GM23338 (cell line): ENCODE measurements around the gene HPS6. TPM values are rescaled to one million over a fixed set of nuclear protein-coding genes. Genes with fewer than 3 reads are reported as not detected.

ENCODE experiments used
- ATAC-seq: fragments of 200-7000 bp; cut with Tn5 transposase; 3 replicates; pipeline ENCODE4 v1.9.1; 2020
- DNase-seq: peaks from one replicate; pipeline ENCODE4 v3.0.0-alpha.2; 2015; ENCODE audit warnings: low spot score
- H2AFZ ChIP-seq: fragments of 200-600 bp; sonication (generic); 2 replicates; pipeline ENCODE4 v1.8.0; 2016; ENCODE audit warnings: antibody characterized with exemption, mild to moderate bottlenecking, moderate library complexity
- H3F3A ChIP-seq: fragments of 200-600 bp; sonication (generic); replicated peaks from 2 replicates; pipeline ENCODE4 v1.8.0; 2017; ENCODE audit warnings: antibody characterized with exemption, mixed run types, low read depth
- H3K27ac ChIP-seq: fragments of 200-600 bp; sonication (generic); 2 replicates; pipeline ENCODE4 v1.6.1; 2016; ENCODE audit warnings: low read depth
- H3K27me3 ChIP-seq: fragments of 200-600 bp; sonication (generic); 2 replicates; pipeline ENCODE4 v1.8.0; 2016; ENCODE audit warnings: mild to moderate bottlenecking, mixed run types, moderate library complexity; ENCODE audit not compliant: insufficient read depth
- H3K36me3 ChIP-seq: fragments of 200-600 bp; sonication (generic); 2 replicates; pipeline ENCODE4 v1.8.0; 2016; ENCODE audit warnings: mild to moderate bottlenecking; ENCODE audit not compliant: insufficient read depth
- H3K4me1 ChIP-seq: fragments of 200-600 bp; sonication (generic); 2 replicates; pipeline ENCODE4 v1.8.0; 2016; ENCODE audit warnings: mild to moderate bottlenecking, moderate library complexity; ENCODE audit not compliant: insufficient read depth
- H3K4me2 ChIP-seq: fragments of 200-600 bp; sonication (generic); 2 replicates; pipeline ENCODE4 v1.7.1; 2017; ENCODE audit warnings: mixed run types
- H3K4me3 ChIP-seq: fragments of 200-600 bp; sonication (generic); 2 replicates; pipeline ENCODE4 v1.6.1; 2016; ENCODE audit warnings: mixed run types
- H3K79me2 ChIP-seq: fragments of 200-600 bp; sonication (generic); replicated peaks from 2 replicates; pipeline ENCODE4 v1.8.0; 2017; ENCODE audit warnings: mild to moderate bottlenecking; ENCODE audit not compliant: insufficient read depth
- H3K9me2 ChIP-seq: fragments of 200-600 bp; sonication (generic); 2 replicates; pipeline ENCODE4 v1.8.0; 2017; ENCODE audit not compliant: insufficient read depth
- H4K20me1 ChIP-seq: fragments of 200-600 bp; sonication (generic); replicated peaks from 2 replicates; pipeline ENCODE4 v1.8.0; 2017; ENCODE audit warnings: mild to moderate bottlenecking; ENCODE audit not compliant: insufficient read depth
- H3K27ac Mint-ChIP-seq: 2 replicates; pipeline ENCODE4 v1.8.0; 2020; ENCODE audit warnings: inconsistent platforms, mild to moderate bottlenecking, moderate library complexity, mixed read lengths
- H3K27me3 Mint-ChIP-seq: 3 replicates; pipeline ENCODE4 v1.8.0; 2022; ENCODE audit warnings: low read depth, mild to moderate bottlenecking, moderate library complexity, mixed read lengths, inconsistent platforms; ENCODE audit not compliant: insufficient read depth, poor library complexity
- H3K36me3 Mint-ChIP-seq: 3 replicates; pipeline ENCODE4 v1.8.0; 2021; ENCODE audit warnings: low read depth, mild to moderate bottlenecking, inconsistent platforms, moderate library complexity, mixed read lengths
- H3K4me1 Mint-ChIP-seq: 3 replicates; pipeline ENCODE4 v1.8.0; 2020; ENCODE audit warnings: mild to moderate bottlenecking, inconsistent platforms, mixed read lengths
- H3K4me3 Mint-ChIP-seq: 3 replicates; pipeline ENCODE4 v1.8.0; 2021; ENCODE audit warnings: moderate library complexity, mild to moderate bottlenecking, inconsistent platforms, mixed read lengths
- H3K9me3 Mint-ChIP-seq: 3 replicates; pipeline ENCODE4 v1.8.0; 2020; ENCODE audit warnings: moderate library complexity, mild to moderate bottlenecking, inconsistent platforms, mixed read lengths
- CREB1 ChIP-seq: fragments of 250-450 bp; sonication (Bioruptor Pico); IDR thresholded peaks from 2 replicates; pipeline ENCODE4 v1.5.0; 2020; ENCODE audit warnings: low read depth, mild to moderate bottlenecking, moderate library complexity
- EZH2 ChIP-seq: fragments of 200-600 bp; sonication (generic); IDR thresholded peaks from one replicate; pipeline ENCODE4 v1.8.0; 2017; ENCODE audit warnings: antibody characterized with exemption, mild to moderate bottlenecking, low read depth; ENCODE audit not compliant: unreplicated experiment
- EZH2phosphoT487 ChIP-seq: fragments of 200-600 bp; sonication (generic); IDR thresholded peaks from one replicate; pipeline ENCODE4 v1.8.1; 2018; ENCODE audit warnings: antibody characterized with exemption; ENCODE audit not compliant: unreplicated experiment
- JUNB ChIP-seq: IDR thresholded peaks from one replicate; pipeline ENCODE4 v1.6.1; 2016; ENCODE audit warnings: antibody characterized with exemption; ENCODE audit not compliant: unreplicated experiment
- NANOG ChIP-seq: IDR thresholded peaks from 2 replicates; pipeline ENCODE4 v1.6.1; 2016; ENCODE audit warnings: antibody characterized with exemption, borderline replicate concordance
- POLR2AphosphoS5 ChIP-seq: IDR thresholded peaks from 2 replicates; pipeline ENCODE4 v1.6.1; 2016; ENCODE audit warnings: antibody characterized with exemption, low read depth
- STAT1 ChIP-seq: IDR thresholded peaks from one replicate; pipeline ENCODE4 v1.6.1; 2016; ENCODE audit warnings: antibody characterized with exemption; ENCODE audit not compliant: unreplicated experiment
- ZNF331 ChIP-seq: fragments of 250-450 bp; sonication (Bioruptor Pico); IDR thresholded peaks from 2 replicates; pipeline ENCODE4 v1.5.0; 2020; ENCODE audit warnings: low read depth, mild to moderate bottlenecking, moderate library complexity
- polyA plus RNA-seq: library from polyadenylated mRNA; unstranded; fragments of >200 nt; fragmentation: Nextera tagmentation; extraction: Ambion mirVana; gene quantifications from 2 replicates; pipeline ENCODE4 v1.2.1, GENCODE V29; 2016
- total RNA-seq: library from RNA; depleted of rRNA; stranded (reverse); fragments of >200 nt; shearing (Covaris generic); gene quantifications from 2 replicates; pipeline ENCODE4 v1.2.3, GENCODE V29; 2014
- TF ChIP-seq, protein P1 (sequence below): fragments of 250-450 bp; sonication (Bioruptor Pico); IDR thresholded peaks from 2 replicates; pipeline ENCODE4 v1.5.0; 2020; ENCODE audit warnings: mild to moderate bottlenecking, moderate library complexity

Gene HPS6
- total and polyA plus RNA-seq, 2 experiments from 2014 or later = 4.2 to 28.7 TPM

DNA sequence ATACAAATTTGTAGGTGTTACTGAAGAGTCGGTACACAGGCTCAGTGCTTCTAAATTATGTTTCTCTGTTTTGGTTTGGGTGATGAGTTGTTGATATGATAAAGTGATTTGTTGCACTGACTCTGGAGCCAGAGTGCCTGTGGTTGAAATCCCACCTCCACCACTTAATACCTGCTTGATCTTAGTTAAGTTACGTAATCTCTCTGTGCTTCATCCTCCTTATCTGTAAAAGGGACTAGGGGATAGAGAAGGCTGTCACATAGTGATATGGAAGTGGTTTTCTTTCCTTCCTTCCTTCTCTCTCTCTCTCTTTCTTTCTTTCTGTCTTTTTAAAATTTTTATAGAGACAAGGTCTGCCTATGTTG, 664 bp upstream of the HPS6 start (continued):
- TF ChIP-seq, protein P1, sequence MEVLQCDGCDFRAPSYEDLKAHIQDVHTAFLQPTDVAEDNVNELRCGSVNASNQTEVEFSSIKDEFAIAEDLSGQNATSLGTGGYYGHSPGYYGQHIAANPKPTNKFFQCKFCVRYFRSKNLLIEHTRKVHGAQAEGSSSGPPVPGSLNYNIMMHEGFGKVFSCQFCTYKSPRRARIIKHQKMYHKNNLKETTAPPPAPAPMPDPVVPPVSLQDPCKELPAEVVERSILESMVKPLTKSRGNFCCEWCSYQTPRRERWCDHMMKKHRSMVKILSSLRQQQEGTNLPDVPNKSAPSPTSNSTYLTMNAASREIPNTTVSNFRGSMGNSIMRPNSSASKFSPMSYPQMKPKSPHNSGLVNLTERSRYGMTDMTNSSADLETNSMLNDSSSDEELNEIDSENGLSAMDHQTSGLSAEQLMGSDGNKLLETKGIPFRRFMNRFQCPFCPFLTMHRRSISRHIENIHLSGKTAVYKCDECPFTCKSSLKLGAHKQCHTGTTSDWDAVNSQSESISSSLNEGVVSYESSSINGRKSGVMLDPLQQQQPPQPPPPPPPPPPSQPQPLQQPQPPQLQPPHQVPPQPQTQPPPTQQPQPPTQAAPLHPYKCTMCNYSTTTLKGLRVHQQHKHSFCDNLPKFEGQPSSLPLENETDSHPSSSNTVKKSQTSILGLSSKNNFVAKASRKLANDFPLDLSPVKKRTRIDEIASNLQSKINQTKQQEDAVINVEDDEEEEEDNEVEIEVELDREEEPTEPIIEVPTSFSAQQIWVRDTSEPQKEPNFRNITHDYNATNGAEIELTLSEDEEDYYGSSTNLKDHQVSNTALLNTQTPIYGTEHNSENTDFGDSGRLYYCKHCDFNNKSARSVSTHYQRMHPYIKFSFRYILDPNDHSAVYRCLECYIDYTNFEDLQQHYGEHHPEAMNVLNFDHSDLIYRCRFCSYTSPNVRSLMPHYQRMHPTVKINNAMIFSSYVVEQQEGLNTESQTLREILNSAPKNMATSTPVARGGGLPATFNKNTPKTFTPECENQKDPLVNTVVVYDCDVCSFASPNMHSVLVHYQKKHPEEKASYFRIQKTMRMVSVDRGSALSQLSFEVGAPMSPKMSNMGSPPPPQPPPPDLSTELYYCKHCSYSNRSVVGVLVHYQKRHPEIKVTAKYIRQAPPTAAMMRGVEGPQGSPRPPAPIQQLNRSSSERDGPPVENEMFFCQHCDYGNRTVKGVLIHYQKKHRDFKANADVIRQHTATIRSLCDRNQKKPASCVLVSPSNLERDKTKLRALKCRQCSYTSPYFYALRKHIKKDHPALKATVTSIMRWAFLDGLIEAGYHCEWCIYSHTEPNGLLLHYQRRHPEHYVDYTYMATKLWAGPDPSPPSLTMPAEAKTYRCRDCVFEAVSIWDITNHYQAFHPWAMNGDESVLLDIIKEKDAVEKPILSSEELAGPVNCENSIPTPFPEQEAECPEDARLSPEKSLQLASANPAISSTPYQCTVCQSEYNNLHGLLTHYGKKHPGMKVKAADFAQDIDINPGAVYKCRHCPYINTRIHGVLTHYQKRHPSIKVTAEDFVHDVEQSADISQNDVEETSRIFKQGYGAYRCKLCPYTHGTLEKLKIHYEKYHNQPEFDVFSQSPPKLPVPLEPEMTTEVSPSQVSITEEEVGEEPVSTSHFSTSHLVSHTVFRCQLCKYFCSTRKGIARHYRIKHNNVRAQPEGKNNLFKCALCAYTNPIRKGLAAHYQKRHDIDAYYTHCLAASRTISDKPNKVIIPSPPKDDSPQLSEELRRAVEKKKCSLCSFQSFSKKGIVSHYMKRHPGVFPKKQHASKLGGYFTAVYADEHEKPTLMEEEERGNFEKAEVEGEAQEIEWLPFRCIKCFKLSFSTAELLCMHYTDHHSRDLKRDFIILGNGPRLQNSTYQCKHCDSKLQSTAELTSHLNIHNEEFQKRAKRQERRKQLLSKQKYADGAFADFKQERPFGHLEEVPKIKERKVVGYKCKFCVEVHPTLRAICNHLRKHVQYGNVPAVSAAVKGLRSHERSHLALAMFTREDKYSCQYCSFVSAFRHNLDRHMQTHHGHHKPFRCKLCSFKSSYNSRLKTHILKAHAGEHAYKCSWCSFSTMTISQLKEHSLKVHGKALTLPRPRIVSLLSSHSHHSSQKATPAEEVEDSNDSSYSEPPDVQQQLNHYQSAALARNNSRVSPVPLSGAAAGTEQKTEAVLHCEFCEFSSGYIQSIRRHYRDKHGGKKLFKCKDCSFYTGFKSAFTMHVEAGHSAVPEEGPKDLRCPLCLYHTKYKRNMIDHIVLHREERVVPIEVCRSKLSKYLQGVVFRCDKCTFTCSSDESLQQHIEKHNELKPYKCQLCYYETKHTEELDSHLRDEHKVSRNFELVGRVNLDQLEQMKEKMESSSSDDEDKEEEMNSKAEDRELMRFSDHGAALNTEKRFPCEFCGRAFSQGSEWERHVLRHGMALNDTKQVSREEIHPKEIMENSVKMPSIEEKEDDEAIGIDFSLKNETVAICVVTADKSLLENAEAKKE (CRISPR knock-in tag) = no peak
- TF ChIP-seq NANOG = no peak
- TF ChIP-seq CREB1 (CRISPR knock-in tag) = no peak
- TF ChIP-seq EZH2 = no peak
- no peak for TF ChIP-seq POLR2AphosphoS5

DNA sequence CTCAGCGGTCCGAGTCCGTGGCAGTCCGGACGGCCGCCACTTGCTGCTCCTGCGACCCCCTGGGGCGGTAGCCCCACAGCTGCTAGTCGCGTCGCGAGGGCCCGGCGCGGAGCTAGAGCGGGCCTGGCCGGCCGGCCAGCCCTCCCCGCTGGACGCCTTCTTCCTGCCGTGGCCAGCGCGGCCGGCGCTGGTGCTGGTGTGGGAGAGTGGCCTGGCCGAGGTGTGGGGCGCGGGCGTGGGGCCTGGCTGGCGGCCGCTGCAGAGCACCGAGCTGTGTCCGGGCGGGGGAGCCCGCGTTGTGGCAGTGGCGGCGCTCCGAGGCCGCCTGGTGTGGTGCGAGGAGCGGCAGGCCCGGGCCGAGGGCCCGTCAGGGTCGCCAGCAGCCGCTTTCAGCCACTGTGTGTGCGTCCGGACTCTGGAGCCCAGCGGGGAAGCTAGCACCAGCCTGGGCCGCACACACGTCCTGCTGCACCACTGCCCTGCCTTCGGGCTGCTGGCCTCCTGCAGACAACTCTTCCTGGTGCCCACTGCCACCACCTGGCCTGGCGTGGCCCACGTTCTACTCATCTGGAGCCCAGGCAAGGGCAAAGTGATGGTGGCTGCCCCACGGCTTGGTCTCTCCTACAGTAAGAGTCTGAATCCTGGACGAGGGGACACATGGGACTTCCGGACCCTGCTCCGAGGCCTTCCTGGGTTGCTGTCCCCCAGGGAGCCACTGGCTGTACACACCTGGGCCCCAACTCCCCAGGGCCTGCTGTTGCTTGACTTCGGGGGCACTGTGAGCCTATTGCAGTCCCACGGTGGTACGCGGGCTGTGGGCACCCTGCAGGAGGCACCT, 631 bp downstream of the HPS6 start:
- peaks cover 3% of the 10 kb centered on the region for H3K27me3 Mint-ChIP-seq
- peak overlapping the region; percentile 80 for H3K4me2 ChIP-seq
- no peak overlapping the region for H3K27ac Mint-ChIP-seq
- peak; percentile 82 for ATAC-seq
- H3K27me3 ChIP-seq = no peaks in the 10 kb centered on the region
- H3K36me3 Mint-ChIP-seq = no peaks in the 10 kb centered on the region
- DNase-seq = peak; percentile 76
- H4K20me1 ChIP-seq = no peaks in the 10 kb centered on the region
- no peaks in the 10 kb centered on the region for H3K9me3 Mint-ChIP-seq
- peak overlapping the region; percentile 90 for H3K4me3 ChIP-seq
- no peaks in the 10 kb centered on the region for H3K36me3 ChIP-seq
- no peaks in the 10 kb centered on the region for H3K9me2 ChIP-seq
- peaks cover 10% of the 10 kb centered on the region; the same call in 1 of the 2 replicates for H3F3A ChIP-seq
- no peaks in the 10 kb centered on the region; the same call in 1 of the 2 replicates for H3K79me2 ChIP-seq
- peak overlapping the region; percentile 48; the same call in 1 of the 2 replicates for H2AFZ ChIP-seq
- no peak overlapping the region for H3K27ac ChIP-seq
- peaks cover 14% of the 10 kb centered on the region; the same call in 2 of the 3 replicates for H3K4me1 Mint-ChIP-seq
- peaks cover 4% of the 10 kb centered on the region; the same call in 1 of the 2 replicates for H3K4me1 ChIP-seq
- H3K4me3 Mint-ChIP-seq = peak overlapping the region; percentile 82
- TF ChIP-seq CREB1 (CRISPR knock-in tag) (no peak), ZNF331 (no peak), EZH2phosphoT487 (no peak), STAT1 (no peak), JUNB (no peak), POLR2AphosphoS5 (no peak), EZH2 (no peak)
- TF ChIP-seq, protein P1 (CRISPR knock-in tag) = no peak
